Activated CD4-positive, alpha-beta memory T cell treated with anti-CD3 and anti-CD28 coated beads, Interleukin-2, amount 10 ng/mL, durations not matched to agents 7 days and 5 days (primary cell): ENCODE data around the gene WTIP. TPM values are rescaled to one million over a fixed set of nuclear protein-coding genes. Genes with fewer than 3 reads are reported as not detected.
A peak's percentile ranks its signal among the peaks of the same experiment; 100 is the strongest.
"Not testable (repeated sequence)": the region's sequence is repeated elsewhere in the genome, so short reads cannot be mapped to it uniquely, and the experiment has no call there.

Source experiments
- CTCF ChIA-PET: fragments of 350-600 bp; sonication (Branson Sonifier 250); formaldehyde crosslinking; loops from one replicate; lab custom pipeline; 2021; ENCODE audit warnings: antibody characterized with exemption, inconsistent platforms; lab: Charles Lee
- POLR2A ChIA-PET: fragments of 350-600 bp; sonication (Branson Sonifier 250); formaldehyde crosslinking; loops from one replicate; lab custom pipeline; 2021; ENCODE audit warnings: antibody characterized with exemption; lab: Charles Lee
- DNase-seq: peaks from one replicate; pipeline ENCODE4 v3.0.0-alpha.2; 2020
- H3K27ac Mint-ChIP-seq: one replicate; pipeline ENCODE4 v1.8.0; 2021; ENCODE audit warnings: mild to moderate bottlenecking, mixed read lengths
- H3K27me3 Mint-ChIP-seq: one replicate; pipeline ENCODE4 v1.8.0; 2021; ENCODE audit warnings: mixed read lengths
- H3K36me3 Mint-ChIP-seq: one replicate; pipeline ENCODE4 v1.8.0; 2021; ENCODE audit warnings: low read depth, mixed read lengths
- H3K4me1 Mint-ChIP-seq: one replicate; pipeline ENCODE4 v1.8.0; 2021; ENCODE audit warnings: mixed read lengths
- H3K4me3 Mint-ChIP-seq: one replicate; pipeline ENCODE4 v1.8.0; 2021; ENCODE audit warnings: mild to moderate bottlenecking, mixed read lengths
- H3K9me3 Mint-ChIP-seq: one replicate; pipeline ENCODE4 v1.8.0; 2021; ENCODE audit warnings: mixed read lengths
- total RNA-seq, 2 experiments: library from RNA; stranded (reverse); gene quantifications; one replicate each; pipeline ENCODE4 v1.2.3, GENCODE V29; 2021

Gene WTIP
- total RNA-seq, 2 experiments from 2014 or later: 0.55 to 0.85 TPM

- ChIA-PET POLR2A (no interaction called here), CTCF (interaction anchor here (2.4 kb wide), 1 partner anchor 211 kb away, joined by 7 read pairs; no protein-coding TSS in a partner anchor)
- peak; percentile 86 for DNase-seq
- H3K4me1 Mint-ChIP-seq: peaks cover 16% of the 10 kb centered on the region
- no peak overlapping the region for H3K4me3 Mint-ChIP-seq
- no peak overlapping the region for H3K27ac Mint-ChIP-seq
- H3K9me3 Mint-ChIP-seq: no peaks in the 10 kb centered on the region
- peaks cover 14% of the 10 kb centered on the region for H3K27me3 Mint-ChIP-seq
- no peaks in the 10 kb centered on the region for H3K36me3 Mint-ChIP-seq
Observed at GRCh38 chr19:34501339-34502320, 20.1 kb downstream of the WTIP start.

GRCh38 chr19:34502582-34503411, 21.2 kb downstream of the WTIP start:
- Mint-ChIP-seq H3K36me3 (no peaks in the 10 kb centered on the region), H3K27me3 (peaks cover 14% of the 10 kb centered on the region), H3K4me1 (peaks cover 16% of the 10 kb centered on the region), H3K27ac (no peak overlapping the region), H3K9me3 (no peaks in the 10 kb centered on the region), H3K4me3 (no peak overlapping the region)
- ChIA-PET CTCF (interaction anchor here (1.1 kb wide), 1 partner anchor 9 kb away, joined by 3 read pairs; no protein-coding TSS in a partner anchor), POLR2A (interaction anchor here (0.6 kb wide), 1 partner anchor 12 kb away, joined by 3 read pairs; no protein-coding TSS in a partner anchor)
- peak; percentile 14 for DNase-seq

- Mint-ChIP-seq H3K9me3 (no peaks in the 10 kb centered on the region), H3K27me3 (peaks cover 14% of the 10 kb centered on the region), H3K4me1 (peaks cover 12% of the 10 kb centered on the region), H3K27ac (no peak overlapping the region), H3K36me3 (no peaks in the 10 kb centered on the region), H3K4me3 (no peak overlapping the region)
- no peak for DNase-seq
- ChIA-PET CTCF (interaction anchor here (1.1 kb wide), 1 partner anchor 8 kb away, joined by 3 read pairs; no protein-coding TSS in a partner anchor), POLR2A (interaction anchor here (0.6 kb wide), 1 partner anchor 13 kb away, joined by 3 read pairs; no protein-coding TSS in a partner anchor)
Observed at GRCh38 chr19:34503531-34504272, 22.1 kb downstream of the WTIP start.

GRCh38 chr19:34504273-34504808, 22.8 kb downstream of the WTIP start:
- Mint-ChIP-seq H3K27ac (no peak overlapping the region), H3K9me3 (no peaks in the 10 kb centered on the region), H3K4me1 (peaks cover 12% of the 10 kb centered on the region), H3K27me3 (peaks cover 14% of the 10 kb centered on the region), H3K36me3 (no peaks in the 10 kb centered on the region), H3K4me3 (no peak overlapping the region)
- CTCF ChIA-PET: no interaction called here
- POLR2A ChIA-PET: no interaction called here
- peak; percentile 3 for DNase-seq

DNA sequence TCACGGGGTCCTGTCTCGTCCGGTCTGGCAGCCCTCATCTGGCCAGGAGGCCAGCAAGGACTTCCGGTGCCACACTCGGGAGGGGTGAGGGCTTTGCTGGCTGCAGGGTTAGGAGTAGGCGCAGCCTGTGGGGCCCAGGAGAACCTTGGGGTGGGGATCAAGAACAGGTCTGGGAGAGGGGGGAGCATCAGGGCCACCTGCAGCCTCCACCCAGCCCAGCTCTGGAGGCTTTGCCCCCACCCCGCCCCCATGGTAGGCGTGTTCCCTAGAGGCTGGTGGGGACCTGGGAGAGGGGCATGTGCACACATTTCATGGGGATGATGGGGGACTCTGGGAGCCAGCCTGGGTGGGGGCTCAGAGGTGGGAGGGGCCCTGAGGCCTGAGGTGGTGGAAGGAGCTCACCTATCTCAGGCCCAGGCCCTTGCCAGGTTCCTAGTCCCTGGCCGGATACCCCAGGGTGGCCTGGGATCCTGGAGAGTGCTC, 23.3 kb downstream of the WTIP start:
- POLR2A ChIA-PET: no interaction called here
- Mint-ChIP-seq H3K27me3 (peaks cover 9% of the 10 kb centered on the region), H3K9me3 (no peaks in the 10 kb centered on the region), H3K4me1 (peaks cover 9% of the 10 kb centered on the region), H3K36me3 (no peaks in the 10 kb centered on the region), H3K4me3 (no peak overlapping the region), H3K27ac (no peak overlapping the region)
- DNase-seq: peak; percentile 9
- CTCF ChIA-PET: no interaction called here

DNA sequence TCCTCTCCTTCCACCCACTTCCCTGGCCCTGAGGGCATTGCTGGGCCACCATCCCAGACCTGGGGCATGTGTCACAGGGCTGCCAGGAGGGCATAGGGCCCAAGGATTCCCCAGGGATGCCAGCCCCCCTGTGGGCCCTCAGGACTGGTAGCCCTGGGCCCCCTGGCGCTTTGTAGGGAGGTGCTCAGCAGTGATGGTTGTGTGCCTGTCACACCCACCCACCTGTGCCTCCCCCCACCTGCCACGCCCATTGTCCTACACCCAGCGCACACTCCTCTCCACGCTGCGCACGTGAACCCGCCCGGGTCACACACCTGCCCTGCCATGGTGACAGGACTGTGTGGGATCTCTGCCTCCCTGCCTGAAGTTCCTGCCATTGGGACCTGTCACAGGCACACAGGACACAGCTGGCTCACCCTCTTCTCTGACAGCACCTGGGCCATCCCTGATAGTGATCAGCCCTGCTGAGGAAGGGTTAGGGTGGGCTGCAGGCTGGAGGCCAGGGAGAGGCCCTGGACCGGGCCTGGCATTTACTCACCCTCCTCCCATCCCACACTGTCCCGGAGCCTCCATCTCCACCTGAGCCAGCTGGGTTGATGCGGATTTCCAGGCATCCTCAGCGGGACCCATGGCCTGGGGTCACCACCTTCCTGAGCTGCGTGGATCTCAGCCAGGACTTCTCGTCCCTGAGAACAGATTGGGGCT, 23.9 kb downstream of the WTIP start:
- Mint-ChIP-seq H3K27ac (no peak overlapping the region), H3K36me3 (no peaks in the 10 kb centered on the region), H3K9me3 (no peaks in the 10 kb centered on the region), H3K27me3 (peaks cover 7% of the 10 kb centered on the region), H3K4me3 (no peak overlapping the region), H3K4me1 (peaks cover 7% of the 10 kb centered on the region)
- no peak for DNase-seq
- ChIA-PET CTCF (no interaction called here), POLR2A (no interaction called here)

GRCh38 chr19:34506026-34506370, 24.4 kb downstream of the WTIP start:
- ChIA-PET POLR2A (no interaction called here), CTCF (no interaction called here)

GRCh38 chr19:34507414-34508067, 26.0 kb downstream of the WTIP start:
- Mint-ChIP-seq H3K27ac (no peak overlapping the region), H3K4me1 (no peaks in the 10 kb centered on the region), H3K27me3 (no peaks in the 10 kb centered on the region), H3K36me3 (no peaks in the 10 kb centered on the region), H3K9me3 (peaks cover 4% of the 10 kb centered on the region), H3K4me3 (no peak overlapping the region)
- ChIA-PET POLR2A (no interaction called here), CTCF (no interaction called here)
- DNase-seq: no peak

More at GRCh38 chr19:34506026-34506370, 24.4 kb downstream of the WTIP start:
- Mint-ChIP-seq H3K9me3 (peaks cover 2% of the 10 kb centered on the region), H3K27me3 (peaks cover 7% of the 10 kb centered on the region), H3K36me3 (no peaks in the 10 kb centered on the region), H3K27ac (no peak overlapping the region), H3K4me3 (no peak overlapping the region), H3K4me1 (peaks cover 7% of the 10 kb centered on the region)
- DNase-seq: no peak

GRCh38 chr19:34508540-34508939, 27.0 kb downstream of the WTIP start:
- peaks cover 4% of the 10 kb centered on the region for H3K9me3 Mint-ChIP-seq
- H3K27ac Mint-ChIP-seq: no peak overlapping the region
- no peak overlapping the region for H3K4me3 Mint-ChIP-seq
- H3K36me3 Mint-ChIP-seq: no peaks in the 10 kb centered on the region
- no peaks in the 10 kb centered on the region for H3K4me1 Mint-ChIP-seq
- ChIA-PET CTCF (no interaction called here), POLR2A (no interaction called here)
- H3K27me3 Mint-ChIP-seq: no peaks in the 10 kb centered on the region
- DNase-seq: peak; percentile 10

DNA sequence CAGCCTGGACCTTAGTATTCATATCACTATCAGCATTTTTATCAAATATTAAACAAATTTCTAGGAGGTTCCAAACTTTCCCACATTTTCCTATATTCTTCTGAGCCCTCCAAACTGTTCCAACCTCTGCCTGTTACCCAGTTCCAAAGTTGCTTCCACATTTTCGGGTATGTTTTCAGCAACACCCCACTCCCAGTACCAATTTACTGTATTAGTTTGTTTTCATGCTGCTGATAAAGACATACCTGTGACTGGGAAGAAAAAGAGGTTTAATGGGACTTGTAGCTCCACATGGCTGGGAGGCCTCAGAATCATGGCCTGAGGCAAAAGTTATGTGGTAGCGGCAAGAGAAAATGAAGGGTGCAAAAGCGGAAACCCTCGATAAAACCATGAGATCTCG, 29.3 kb downstream of the WTIP start:
- DNase-seq, CTCF ChIA-PET, H3K36me3 Mint-ChIP-seq, H3K4me1 Mint-ChIP-seq, H3K9me3 Mint-ChIP-seq, POLR2A ChIA-PET, H3K27me3 Mint-ChIP-seq, H3K4me3 Mint-ChIP-seq, H3K27ac Mint-ChIP-seq: not testable (repeated sequence)

- Mint-ChIP-seq H3K4me1 (no peaks in the 10 kb centered on the region), H3K27me3 (no peaks in the 10 kb centered on the region)
- CTCF ChIA-PET: interaction anchor here (1.5 kb wide), 1 partner anchor 9 kb away, joined by 3 read pairs; no protein-coding TSS in a partner anchor
Observed at GRCh38 chr19:34512254-34512822, 30.8 kb downstream of the WTIP start.

More at GRCh38 chr19:34512254-34512822, 30.8 kb downstream of the WTIP start:
- Mint-ChIP-seq H3K36me3 (no peaks in the 10 kb centered on the region), H3K9me3 (peaks cover 4% of the 10 kb centered on the region), H3K27ac (no peak overlapping the region), H3K4me3 (no peak overlapping the region)
- POLR2A ChIA-PET: no interaction called here
- DNase-seq: no peak
